IPS-11a (cell line): ENCODE data around the gene ARID4A.
"Not testable (repeated sequence)": the region's sequence is repeated elsewhere in the genome, so short reads cannot be mapped to it uniquely, and the experiment has no call there.

ENCODE experiments used
- H3K4me3 ChIP-seq: one replicate; pipeline ENCODE4 v1.5.1; 2013; ENCODE audit warnings: low read depth, low read length, control low read depth

The ARID4A gene

GRCh38 chr14:58292187-58292586, 6.2 kb upstream of the ARID4A start:
- H3K4me3 ChIP-seq = no peak overlapping the region

GRCh38 chr14:58294201-58294600, 4.2 kb upstream of the ARID4A start:
- no peak overlapping the region for H3K4me3 ChIP-seq

- peak overlapping the region; percentile 95 for H3K4me3 ChIP-seq
These were observed 1.6 kb upstream of the ARID4A start for GRCh38 chr14:58296726-58297125.

- H3K4me3 ChIP-seq = peak overlapping the region; percentile 95
These were observed 968 bp upstream of the ARID4A start for GRCh38 chr14:58297412-58297761.

GRCh38 chr14:58297762-58298476, 436 bp upstream of the ARID4A start:
- peak overlapping the region; percentile 95 for H3K4me3 ChIP-seq

- H3K4me3 ChIP-seq = peak overlapping the region; percentile 94
These were observed 1.3 kb downstream of the ARID4A start for GRCh38 chr14:58299401-58300330.

- H3K4me3 ChIP-seq = no peak overlapping the region
These were observed 3.1 kb downstream of the ARID4A start for GRCh38 chr14:58301416-58301815.

GRCh38 chr14:58305730-58306129, 7.4 kb downstream of the ARID4A start:
- H3K4me3 ChIP-seq = no peak overlapping the region

- H3K4me3 ChIP-seq = no peak overlapping the region
These were observed 9.4 kb downstream of the ARID4A start for GRCh38 chr14:58307597-58308316.

GRCh38 chr14:58309086-58309485, 10.7 kb downstream of the ARID4A start:
- H3K4me3 ChIP-seq = no peak overlapping the region

GRCh38 chr14:58313699-58314098, 15.3 kb downstream of the ARID4A start:
- no peak overlapping the region for H3K4me3 ChIP-seq

- H3K4me3 ChIP-seq = no peak overlapping the region
These were observed 17.3 kb downstream of the ARID4A start for GRCh38 chr14:58315606-58316005.

- no peak overlapping the region for H3K4me3 ChIP-seq
These were observed 28.7 kb downstream of the ARID4A start for GRCh38 chr14:58327019-58327418.

GRCh38 chr14:58331111-58331510, 32.8 kb downstream of the ARID4A start:
- no peak overlapping the region for H3K4me3 ChIP-seq

GRCh38 chr14:58332561-58332960, 34.2 kb downstream of the ARID4A start:
- no peak overlapping the region for H3K4me3 ChIP-seq

- H3K4me3 ChIP-seq = not testable (repeated sequence)
These were observed 41.3 kb downstream of the ARID4A start for GRCh38 chr14:58339666-58340065.

GRCh38 chr14:58341152-58341748, 42.9 kb downstream of the ARID4A start:
- no peak overlapping the region for H3K4me3 ChIP-seq

- not testable (repeated sequence) for H3K4me3 ChIP-seq
These were observed 45.2 kb downstream of the ARID4A start for GRCh38 chr14:58343535-58343934.

- no peak overlapping the region for H3K4me3 ChIP-seq
These were observed 55.4 kb downstream of the ARID4A start for GRCh38 chr14:58353516-58354299.

- no peak overlapping the region for H3K4me3 ChIP-seq
These were observed 56.5 kb downstream of the ARID4A start for GRCh38 chr14:58354808-58355207.
